Loucy (cell line): ENCODE measurements around the gene IGDCC3.

Source experiments
- H2AFZ ChIP-seq: fragments of 200-600 bp; sonication (generic); 2 replicates; pipeline ENCODE4 v1.6.0; 2016; ENCODE audit warnings: antibody characterized with exemption, mild to moderate bottlenecking, low read length, moderate library complexity
- H3F3A ChIP-seq: fragments of 200-600 bp; 2 replicates; pipeline ENCODE4 v1.6.0; 2016; ENCODE audit warnings: antibody characterized with exemption, low read depth, mild to moderate bottlenecking
- H3K27me3 ChIP-seq: fragments of 200-600 bp; sonication (generic); 2 replicates; pipeline ENCODE4 v1.6.1; 2014; ENCODE audit warnings: low read length, mild to moderate bottlenecking; ENCODE audit not compliant: insufficient read depth, poor library complexity, severe bottlenecking
- H3K36me3 ChIP-seq: fragments of 200-600 bp; sonication (generic); 2 replicates; pipeline ENCODE4 v1.6.1; 2016; ENCODE audit warnings: low read length; ENCODE audit not compliant: insufficient read depth
- H3K4me1 ChIP-seq: fragments of 200-600 bp; sonication (generic); 2 replicates; pipeline ENCODE4 v1.5.1; 2014; ENCODE audit warnings: low read length, mild to moderate bottlenecking; ENCODE audit not compliant: insufficient read depth, poor library complexity, severe bottlenecking
- H3K4me2 ChIP-seq: fragments of 200-600 bp; sonication (generic); 2 replicates; pipeline ENCODE4 v1.6.0; 2014; ENCODE audit warnings: antibody characterized with exemption, low read length, low read depth, mild to moderate bottlenecking; ENCODE audit not compliant: poor library complexity, severe bottlenecking
- H3K4me3 ChIP-seq: fragments of 200-600 bp; sonication (generic); 2 replicates; pipeline ENCODE4 v1.5.1; 2014; ENCODE audit warnings: low read length, mild to moderate bottlenecking, mixed read lengths; ENCODE audit not compliant: poor library complexity, severe bottlenecking
- H3K79me2 ChIP-seq: fragments of 200-600 bp; sonication (generic); 2 replicates; pipeline ENCODE4 v1.6.1; 2014; ENCODE audit warnings: low read length; ENCODE audit not compliant: insufficient read depth
- H3K9ac ChIP-seq: fragments of 200-600 bp; sonication (generic); 2 replicates; pipeline ENCODE4 v1.6.0; 2014; ENCODE audit warnings: mild to moderate bottlenecking, low read depth, low read length, moderate library complexity; ENCODE audit not compliant: poor library complexity, severe bottlenecking
- H3K9me2 ChIP-seq: fragments of 200-600 bp; sonication (generic); replicated peaks from 2 replicates; pipeline ENCODE4 v1.6.1; 2016; ENCODE audit warnings: low read depth, low read length, mixed read lengths
- H3K9me3 ChIP-seq: fragments of 200-600 bp; sonication (generic); 2 replicates; pipeline ENCODE4 v1.6.1; 2014; ENCODE audit warnings: mild to moderate bottlenecking, antibody characterized with exemption, low read length, low read depth; ENCODE audit not compliant: insufficient read depth
- H4K20me1 ChIP-seq: fragments of 200-600 bp; sonication (generic); 2 replicates; pipeline ENCODE4 v1.6.0; 2014; ENCODE audit warnings: antibody characterized with exemption, low read length, mild to moderate bottlenecking; ENCODE audit not compliant: insufficient read depth, poor library complexity, severe bottlenecking
- CTCF ChIP-seq: fragments of 200-600 bp; sonication (generic); conservative IDR thresholded peaks from 2 replicates; pipeline ENCODE4 v1.5.1; 2014; ENCODE audit warnings: mild to moderate bottlenecking, antibody characterized with exemption, low read length
- EZH2phosphoT487 ChIP-seq: fragments of 200-600 bp; IDR thresholded peaks from 2 replicates; pipeline ENCODE4 v1.6.1; 2018; ENCODE audit warnings: antibody characterized with exemption, mild to moderate bottlenecking, moderate library complexity, borderline replicate concordance

The IGDCC3 gene

GRCh38 chr15:65391732-65392131 is 13.9 kb upstream of the IGDCC3 start:
- H2AFZ ChIP-seq, result no peak overlapping the region
- H3K9me3 ChIP-seq, result no peaks in the 10 kb centered on the region
- no peak overlapping the region for H3K4me3 ChIP-seq
- no peaks in the 10 kb centered on the region for H3K36me3 ChIP-seq
- no peaks in the 10 kb centered on the region for H3K9me2 ChIP-seq
- H3F3A ChIP-seq, result no peaks in the 10 kb centered on the region
- no peaks in the 10 kb centered on the region for H4K20me1 ChIP-seq
- H3K4me2 ChIP-seq, result no peak overlapping the region
- TF ChIP-seq EZH2phosphoT487 (no peak), CTCF (no peak)
- H3K4me1 ChIP-seq, result no peaks in the 10 kb centered on the region
- no peaks in the 10 kb centered on the region for H3K27me3 ChIP-seq
- no peak overlapping the region for H3K9ac ChIP-seq
- no peaks in the 10 kb centered on the region for H3K79me2 ChIP-seq

GRCh38 chr15:65390447-65390846 is 12.6 kb upstream of the IGDCC3 start:
- peaks cover under 1% of the 10 kb centered on the region for H3K4me1 ChIP-seq
- no peaks in the 10 kb centered on the region for H3K79me2 ChIP-seq
- no peak overlapping the region for H3K4me3 ChIP-seq
- no peaks in the 10 kb centered on the region for H3K36me3 ChIP-seq
- no peaks in the 10 kb centered on the region for H3F3A ChIP-seq
- no peaks in the 10 kb centered on the region for H3K9me3 ChIP-seq
- no peaks in the 10 kb centered on the region for H3K27me3 ChIP-seq
- no peaks in the 10 kb centered on the region for H3K9me2 ChIP-seq
- no peaks in the 10 kb centered on the region for H4K20me1 ChIP-seq
- no peak overlapping the region for H2AFZ ChIP-seq
- H3K4me2 ChIP-seq, result no peak overlapping the region
- H3K9ac ChIP-seq, result no peak overlapping the region
- TF ChIP-seq EZH2phosphoT487, result no peak
- no peak for TF ChIP-seq CTCF

GRCh38 chr15:65389226-65389625 is 11.4 kb upstream of the IGDCC3 start:
- Histone ChIP-seq H3K9ac (no peak overlapping the region), H3K4me1 (peaks cover 9% of the 10 kb centered on the region)

More at GRCh38 chr15:65389226-65389625, 11.4 kb upstream of the IGDCC3 start:
- Histone ChIP-seq H3K36me3 (no peaks in the 10 kb centered on the region), H3K4me3 (no peak overlapping the region), H3K9me2 (no peaks in the 10 kb centered on the region), H4K20me1 (no peaks in the 10 kb centered on the region), H3K4me2 (no peak overlapping the region), H3K27me3 (no peaks in the 10 kb centered on the region), H3K79me2 (no peaks in the 10 kb centered on the region), H2AFZ (no peak overlapping the region), H3F3A (no peaks in the 10 kb centered on the region), H3K9me3 (no peaks in the 10 kb centered on the region)
- no peak for TF ChIP-seq CTCF
- TF ChIP-seq EZH2phosphoT487, result no peak
